Neural progenitor cell (in vitro differentiated cells): ENCODE data around the gene RAC2.

Experiments
- CTCF ChIP-seq: fragments of 200-600 bp; sonication (generic); IDR thresholded peaks from 2 replicates; pipeline ENCODE4 v1.5.1; 2017; ENCODE audit warnings: antibody characterized with exemption, mild to moderate bottlenecking
- EZH2 ChIP-seq: fragments of 200-600 bp; sonication (generic); IDR thresholded peaks from 2 replicates; pipeline ENCODE4 v1.6.1; 2017; ENCODE audit warnings: antibody characterized with exemption, mild to moderate bottlenecking, moderate library complexity

GRCh38 chr22:37281646-37282384 lies 37.7 kb upstream of the RAC2 start:
- TF ChIP-seq EZH2 (no peak), CTCF (no peak)
